ENCODE measurements around the gene ARID4B.
"Not testable (repeated sequence)": the region's sequence is repeated elsewhere in the genome, so short reads cannot be mapped to it uniquely, and the experiment has no call there.

Gene ARID4B

DNA sequence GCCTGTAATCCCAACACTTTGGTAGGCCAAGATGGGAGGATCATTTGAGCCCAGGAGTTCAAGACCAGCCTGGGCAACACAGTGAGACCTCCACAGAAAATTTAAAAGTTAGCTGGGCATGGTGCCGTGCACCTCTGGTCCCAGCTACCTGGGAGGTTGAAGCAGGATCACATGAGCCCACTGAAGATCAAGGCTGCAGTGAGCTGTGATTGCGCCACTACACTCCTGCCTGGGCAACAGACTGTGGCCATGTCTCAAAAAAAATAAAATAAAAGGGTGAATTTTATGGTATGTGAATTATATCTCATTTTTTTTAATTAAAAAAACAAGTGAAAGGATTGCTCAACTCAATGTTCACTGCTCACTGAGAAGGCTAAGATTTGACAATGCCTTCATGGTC, 8.7 kb downstream of the ARID4B start:
- TF ChIP-seq, protein P1, sequence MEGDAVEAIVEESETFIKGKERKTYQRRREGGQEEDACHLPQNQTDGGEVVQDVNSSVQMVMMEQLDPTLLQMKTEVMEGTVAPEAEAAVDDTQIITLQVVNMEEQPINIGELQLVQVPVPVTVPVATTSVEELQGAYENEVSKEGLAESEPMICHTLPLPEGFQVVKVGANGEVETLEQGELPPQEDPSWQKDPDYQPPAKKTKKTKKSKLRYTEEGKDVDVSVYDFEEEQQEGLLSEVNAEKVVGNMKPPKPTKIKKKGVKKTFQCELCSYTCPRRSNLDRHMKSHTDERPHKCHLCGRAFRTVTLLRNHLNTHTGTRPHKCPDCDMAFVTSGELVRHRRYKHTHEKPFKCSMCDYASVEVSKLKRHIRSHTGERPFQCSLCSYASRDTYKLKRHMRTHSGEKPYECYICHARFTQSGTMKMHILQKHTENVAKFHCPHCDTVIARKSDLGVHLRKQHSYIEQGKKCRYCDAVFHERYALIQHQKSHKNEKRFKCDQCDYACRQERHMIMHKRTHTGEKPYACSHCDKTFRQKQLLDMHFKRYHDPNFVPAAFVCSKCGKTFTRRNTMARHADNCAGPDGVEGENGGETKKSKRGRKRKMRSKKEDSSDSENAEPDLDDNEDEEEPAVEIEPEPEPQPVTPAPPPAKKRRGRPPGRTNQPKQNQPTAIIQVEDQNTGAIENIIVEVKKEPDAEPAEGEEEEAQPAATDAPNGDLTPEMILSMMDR (IDR thresholded peaks at IDR 0.05; ENCODE audit: borderline replicate concordance, insufficient read depth, low read depth, low read length): no peak
- no peak overlapping the region for H3K4me3 ChIP-seq (ENCODE audit: low read depth, low read length)

DNA sequence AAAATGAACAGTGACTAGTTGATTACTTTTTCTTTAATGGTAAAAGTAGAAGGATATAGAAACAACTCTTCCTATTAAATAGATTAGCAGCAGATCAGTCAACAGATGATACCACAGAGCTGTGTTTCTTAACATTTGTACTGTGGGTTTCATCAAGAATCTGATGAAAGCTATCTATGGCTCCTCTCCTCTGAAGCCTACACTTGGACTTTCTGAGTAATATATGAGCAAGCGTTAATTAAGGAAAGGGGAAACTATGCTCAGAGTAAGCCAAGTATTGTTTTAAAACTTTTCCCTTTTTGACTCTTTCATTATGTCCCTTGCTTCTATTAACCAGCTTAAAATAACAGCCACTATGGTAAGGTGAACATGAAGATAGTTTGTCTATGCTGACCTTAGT, 10.8 kb downstream of the ARID4B start:
- TF ChIP-seq, protein P1 (IDR thresholded peaks at IDR 0.05; ENCODE audit: borderline replicate concordance, insufficient read depth, low read depth, low read length): no peak
- H3K4me3 ChIP-seq (ENCODE audit: low read depth, low read length): no peak overlapping the region

DNA sequence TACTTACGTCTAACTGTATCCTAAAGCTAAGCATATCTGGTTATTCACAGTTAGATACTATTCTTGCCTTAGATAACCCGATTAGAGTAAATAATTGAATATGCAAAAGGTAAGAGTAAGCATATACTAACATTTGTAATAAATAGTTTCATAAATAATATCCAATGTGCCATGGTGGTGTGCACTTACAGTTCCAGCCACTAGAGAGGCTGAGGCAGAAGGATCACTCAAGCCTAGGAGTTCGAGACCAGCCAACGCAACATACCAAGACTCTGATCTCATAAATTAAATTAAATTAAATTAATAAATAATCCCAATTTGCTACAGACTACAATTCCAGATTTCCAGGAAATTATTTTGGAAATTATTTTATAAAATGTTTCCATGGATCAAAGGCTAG, 12.2 kb downstream of the ARID4B start:
- TF ChIP-seq, protein P1 (IDR thresholded peaks at IDR 0.05; ENCODE audit: borderline replicate concordance, insufficient read depth, low read depth, low read length): 0 out of 2 replicates have a peak, but pooled peaks have one; percentile 7
- no peak overlapping the region for H3K4me3 ChIP-seq (ENCODE audit: low read depth, low read length)

DNA sequence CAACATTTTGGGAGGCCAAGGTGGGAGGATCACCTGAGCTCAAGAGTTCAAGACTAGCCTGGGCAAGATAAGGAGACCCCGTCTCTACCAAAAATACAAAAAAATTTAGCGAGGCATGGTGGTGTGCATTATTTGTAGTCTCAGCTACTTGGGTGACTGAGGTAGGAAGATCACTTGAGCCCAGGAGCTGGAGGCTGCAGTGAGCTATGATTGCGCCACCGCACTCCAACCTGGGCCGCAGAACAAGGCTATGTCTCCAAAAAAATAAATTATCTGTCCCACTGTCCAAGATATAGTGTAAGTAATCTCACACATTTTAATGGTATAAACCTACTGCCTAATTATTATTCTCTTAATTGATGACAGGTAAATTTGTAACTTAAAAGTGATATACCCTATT, 12.8 kb downstream of the ARID4B start:
- H3K4me3 ChIP-seq (ENCODE audit: low read depth, low read length): no peak overlapping the region
- TF ChIP-seq, protein P1 (IDR thresholded peaks at IDR 0.05; ENCODE audit: borderline replicate concordance, insufficient read depth, low read depth, low read length): no peak

DNA sequence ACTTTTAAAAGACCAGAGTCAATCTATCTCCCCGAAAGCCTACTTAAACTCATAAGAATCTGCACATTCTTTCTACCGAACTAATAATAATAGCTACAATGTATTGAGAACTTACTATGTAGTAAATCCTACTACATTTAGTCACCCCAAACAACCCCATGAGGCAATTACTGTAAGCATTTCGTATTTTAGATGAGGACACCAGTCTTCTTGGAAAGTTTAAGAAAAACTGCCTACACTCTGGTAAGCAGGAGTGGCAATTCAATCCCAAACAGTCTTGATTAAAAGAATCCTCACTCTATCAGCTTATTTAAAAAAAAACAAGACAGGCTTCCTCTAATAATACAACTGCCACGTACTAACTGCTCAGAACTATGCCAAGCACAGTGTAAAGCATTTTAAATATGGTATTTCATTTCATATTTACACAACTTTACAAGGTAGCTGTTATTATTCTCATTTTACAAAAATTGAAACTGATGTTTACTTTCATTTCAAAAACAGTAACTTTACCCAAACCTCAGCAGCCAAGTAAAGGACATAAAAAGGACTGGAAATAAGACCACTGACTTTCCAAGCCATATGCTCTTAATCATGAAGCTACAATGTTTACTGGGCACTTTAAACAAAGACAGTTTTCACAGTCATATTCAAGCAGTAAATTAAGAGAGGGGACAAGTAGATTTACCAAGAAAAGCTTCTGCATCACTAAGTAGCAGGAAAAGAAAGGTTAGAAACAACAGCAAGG, 13.9 kb downstream of the ARID4B start:
- TF ChIP-seq, protein P1 (IDR thresholded peaks at IDR 0.05; ENCODE audit: borderline replicate concordance, insufficient read depth, low read depth, low read length): no peak
- no peak overlapping the region for H3K4me3 ChIP-seq (ENCODE audit: low read depth, low read length)

DNA sequence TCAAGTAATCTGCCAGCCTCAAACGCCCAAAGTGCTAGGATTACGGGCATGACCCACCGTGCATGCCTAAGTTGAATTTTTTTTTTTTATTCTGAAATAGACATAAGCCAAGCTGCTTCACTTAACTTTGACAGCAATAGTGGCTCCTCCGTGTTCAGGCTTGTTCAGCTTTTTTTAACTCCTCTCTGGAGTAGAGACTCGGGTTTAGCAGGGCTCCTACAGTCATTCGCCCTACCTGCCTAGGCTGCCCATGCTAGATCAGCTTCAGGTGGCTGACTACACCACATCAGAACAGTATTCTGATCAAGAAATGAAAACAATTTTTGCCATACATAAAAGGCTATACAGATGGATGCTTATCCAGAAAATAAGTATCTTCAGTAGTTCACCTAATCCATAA, 14.7 kb downstream of the ARID4B start:
- no peak overlapping the region for H3K4me3 ChIP-seq (ENCODE audit: low read depth, low read length)
- TF ChIP-seq, protein P1 (IDR thresholded peaks at IDR 0.05; ENCODE audit: borderline replicate concordance, insufficient read depth, low read depth, low read length): no peak

DNA sequence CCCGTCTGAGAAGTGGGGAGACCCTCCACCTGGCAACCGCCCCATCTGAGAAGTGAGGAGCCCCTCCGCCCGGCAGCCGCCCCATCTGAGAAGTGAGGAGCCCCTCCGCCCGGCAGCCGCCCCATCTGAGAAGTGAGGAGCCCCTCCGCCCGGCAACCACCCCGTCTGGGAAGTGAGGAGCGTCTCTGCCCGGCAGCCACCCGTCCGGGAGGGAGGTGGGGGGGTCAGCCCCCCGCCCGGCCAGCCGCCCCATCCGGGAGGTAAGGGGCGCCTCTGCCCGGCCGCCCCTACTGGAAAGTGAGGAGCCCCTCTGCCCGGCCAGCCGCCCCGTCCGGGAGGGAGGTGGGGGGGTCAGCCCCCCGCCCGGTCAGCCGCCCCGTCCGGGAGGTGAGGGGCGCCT, 18.8 kb downstream of the ARID4B start:
- H3K4me3 ChIP-seq (ENCODE audit: low read depth, low read length): not testable (repeated sequence)
